Measurements from ENCODE around the gene CFAP52. TPM values are rescaled to one million over a fixed set of nuclear protein-coding genes. Genes with fewer than 3 reads are reported as not detected.

Gene CFAP52
- total RNA-seq, 1 experiment from 2014 or later: not detected

DNA sequence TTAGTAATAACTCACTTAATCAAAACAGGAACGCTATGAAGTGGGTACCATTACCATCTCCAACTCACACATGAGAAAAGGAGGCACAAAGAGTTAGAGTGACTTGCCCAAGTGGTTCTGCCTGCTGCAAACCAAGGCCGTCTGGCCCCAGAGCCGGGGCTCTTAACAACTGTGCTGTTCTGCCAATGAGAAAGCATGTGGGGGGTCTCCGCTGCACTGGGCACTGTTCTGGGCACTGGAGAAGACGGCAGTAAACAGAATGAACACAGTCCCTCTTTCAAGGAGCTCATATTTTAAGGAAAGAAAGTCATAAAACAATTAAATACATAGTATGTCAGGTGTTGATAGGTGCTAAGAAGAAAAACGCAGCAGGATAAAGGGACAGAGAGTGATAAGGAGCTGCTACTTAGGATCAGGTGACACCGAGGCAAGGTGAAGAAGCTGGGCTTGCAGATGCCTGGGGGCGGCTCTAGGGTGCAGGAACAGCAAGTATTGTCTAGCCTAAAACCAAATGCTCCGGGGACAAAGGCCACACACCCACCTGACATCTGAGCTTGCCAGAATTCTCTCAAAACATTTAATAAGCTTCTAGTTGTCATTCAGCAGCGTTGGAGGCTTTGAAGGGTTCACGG, 7.4 kb upstream of the CFAP52 start (continued):
- TF ChIP-seq, protein P1, sequence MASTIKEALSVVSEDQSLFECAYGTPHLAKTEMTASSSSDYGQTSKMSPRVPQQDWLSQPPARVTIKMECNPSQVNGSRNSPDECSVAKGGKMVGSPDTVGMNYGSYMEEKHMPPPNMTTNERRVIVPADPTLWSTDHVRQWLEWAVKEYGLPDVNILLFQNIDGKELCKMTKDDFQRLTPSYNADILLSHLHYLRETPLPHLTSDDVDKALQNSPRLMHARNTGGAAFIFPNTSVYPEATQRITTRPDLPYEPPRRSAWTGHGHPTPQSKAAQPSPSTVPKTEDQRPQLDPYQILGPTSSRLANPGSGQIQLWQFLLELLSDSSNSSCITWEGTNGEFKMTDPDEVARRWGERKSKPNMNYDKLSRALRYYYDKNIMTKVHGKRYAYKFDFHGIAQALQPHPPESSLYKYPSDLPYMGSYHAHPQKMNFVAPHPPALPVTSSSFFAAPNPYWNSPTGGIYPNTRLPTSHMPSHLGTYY (CRISPR knock-in tag; IDR thresholded peaks at IDR 0.05): no peak
- TF ChIP-seq ELF4 (CRISPR knock-in tag; IDR thresholded peaks at IDR 0.05; ENCODE audit: low read depth): no peak

- no peak for ATAC-seq
- ChIA-PET POLR2A (no interaction called here), CTCF (no interaction called here)
- Mint-ChIP-seq H3K27me3 (ENCODE audit: low read depth) (no peaks in the 10 kb centered on the region), H3K27ac (no peak overlapping the region), H3K4me3 (no peak overlapping the region), H3K9me3 (peaks cover 7% of the 10 kb centered on the region), H3K4me1 (no peaks in the 10 kb centered on the region), H3K36me3 (peaks cover 12% of the 10 kb centered on the region)
- no peak for DNase-seq (ENCODE audit: low spot score)
- TF ChIP-seq SP1 (CRISPR knock-in tag; conservative IDR thresholded peaks at IDR 0.05) (no peak), NFE2L1 (CRISPR knock-in tag; IDR thresholded peaks at IDR 0.05) (no peak)
- TF ChIP-seq, protein P2, sequence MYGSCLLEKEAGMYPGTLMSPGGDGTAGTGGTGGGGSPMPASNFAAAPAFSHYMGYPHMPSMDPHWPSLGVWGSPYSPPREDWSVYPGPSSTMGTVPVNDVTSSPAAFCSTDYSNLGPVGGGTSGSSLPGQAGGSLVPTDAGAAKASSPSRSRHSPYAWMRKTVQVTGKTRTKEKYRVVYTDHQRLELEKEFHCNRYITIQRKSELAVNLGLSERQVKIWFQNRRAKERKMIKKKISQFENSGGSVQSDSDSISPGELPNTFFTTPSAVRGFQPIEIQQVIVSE (CRISPR knock-in tag; IDR thresholded peaks at IDR 0.05; ENCODE audit: borderline replicate concordance): no peak
- TF ChIP-seq, protein P3, sequence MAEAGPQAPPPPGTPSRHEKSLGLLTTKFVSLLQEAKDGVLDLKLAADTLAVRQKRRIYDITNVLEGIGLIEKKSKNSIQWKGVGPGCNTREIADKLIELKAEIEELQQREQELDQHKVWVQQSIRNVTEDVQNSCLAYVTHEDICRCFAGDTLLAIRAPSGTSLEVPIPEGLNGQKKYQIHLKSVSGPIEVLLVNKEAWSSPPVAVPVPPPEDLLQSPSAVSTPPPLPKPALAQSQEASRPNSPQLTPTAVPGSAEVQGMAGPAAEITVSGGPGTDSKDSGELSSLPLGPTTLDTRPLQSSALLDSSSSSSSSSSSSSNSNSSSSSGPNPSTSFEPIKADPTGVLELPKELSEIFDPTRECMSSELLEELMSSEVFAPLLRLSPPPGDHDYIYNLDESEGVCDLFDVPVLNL (CRISPR knock-in tag; IDR thresholded peaks at IDR 0.05; ENCODE audit: borderline replicate concordance, low read depth): no peak
- TF ChIP-seq, protein P4, sequence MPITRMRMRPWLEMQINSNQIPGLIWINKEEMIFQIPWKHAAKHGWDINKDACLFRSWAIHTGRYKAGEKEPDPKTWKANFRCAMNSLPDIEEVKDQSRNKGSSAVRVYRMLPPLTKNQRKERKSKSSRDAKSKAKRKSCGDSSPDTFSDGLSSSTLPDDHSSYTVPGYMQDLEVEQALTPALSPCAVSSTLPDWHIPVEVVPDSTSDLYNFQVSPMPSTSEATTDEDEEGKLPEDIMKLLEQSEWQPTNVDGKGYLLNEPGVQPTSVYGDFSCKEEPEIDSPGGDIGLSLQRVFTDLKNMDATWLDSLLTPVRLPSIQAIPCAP (CRISPR knock-in tag; IDR thresholded peaks at IDR 0.05): no peak
Observed at GRCh38 chr17:9571201-9571600, 5.2 kb upstream of the CFAP52 start.

DNA sequence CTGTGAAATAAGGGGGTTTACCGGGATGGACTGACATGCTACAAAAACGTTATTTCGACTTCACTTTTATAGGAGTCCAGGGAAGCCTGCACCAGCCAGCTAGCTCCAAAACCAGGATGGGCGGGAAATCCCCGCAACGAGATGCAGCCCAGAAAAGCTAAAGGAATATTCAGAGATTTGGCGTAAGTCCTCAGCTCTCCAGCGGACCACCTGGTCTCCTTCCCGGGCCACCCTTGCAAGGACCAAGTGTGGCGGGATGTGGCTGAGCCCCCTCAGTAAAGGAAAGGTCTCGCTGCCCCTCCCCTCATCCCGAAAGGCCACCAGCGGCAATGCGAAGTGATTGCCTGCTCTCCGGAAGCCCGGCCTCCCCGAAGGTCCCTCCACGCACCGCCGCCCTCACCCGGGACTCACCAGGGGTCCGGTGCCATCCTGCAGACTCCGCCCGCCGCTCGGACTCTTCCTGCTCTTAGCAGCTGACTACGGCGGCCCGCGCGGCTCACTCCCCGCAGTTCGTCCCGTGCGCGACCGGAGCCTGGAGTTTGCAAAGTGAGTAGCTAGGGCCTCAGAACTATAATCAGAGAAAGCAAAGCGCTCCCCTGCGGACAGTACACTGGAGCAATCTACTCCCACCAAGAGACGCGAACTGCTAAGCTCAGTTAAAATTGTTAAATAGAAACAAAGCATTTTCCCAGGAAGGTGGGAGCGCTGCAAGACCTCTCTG, 901 bp upstream of the CFAP52 start, which contains the start of gene STX8:
Gene STX8, minus strand, starts transcription at position 440 of the 721 bp plus-strand sequence. Its CDS starts 12 bp downstream, at position 428.
- H3K27me3 Mint-ChIP-seq (ENCODE audit: low read depth): peaks cover 4% of the 10 kb centered on the region; the same call in 1 of the 2 replicates
- POLR2A ChIA-PET: no interaction called here
- peak; percentile 88 for DNase-seq (ENCODE audit: low spot score)
- no peak within 1 kb of the TSS; the same call in 1 of the 2 replicates for H3K27ac Mint-ChIP-seq
- peak; percentile 58 for ATAC-seq
- peak within 1 kb of the TSS; percentile 93 for H3K4me3 Mint-ChIP-seq
- peaks cover 9% of the 10 kb centered on the region for H3K4me1 Mint-ChIP-seq
- TF ChIP-seq SP1 (CRISPR knock-in tag; conservative IDR thresholded peaks at IDR 0.05) (peak; percentile 37; the same call in 1 of the 2 replicates), TCF7 (CRISPR knock-in tag; IDR thresholded peaks at IDR 0.05; ENCODE audit: low read depth) (no peak), USF1 (CRISPR knock-in tag; IDR thresholded peaks at IDR 0.05) (peak; percentile 72; the same call in 1 of the 2 replicates), GRHL2 (CRISPR knock-in tag; IDR thresholded peaks at IDR 0.05; ENCODE audit: insufficient replicate concordance, severe bottlenecking) (no peak), ZNF423 (CRISPR knock-in tag; IDR thresholded peaks at IDR 0.05) (peak; percentile 90), ARID4B (CRISPR knock-in tag; IDR thresholded peaks at IDR 0.05; ENCODE audit: borderline replicate concordance) (peak; percentile 52; the same call in 1 of the 2 replicates), MXD4 (CRISPR knock-in tag; IDR thresholded peaks at IDR 0.05; ENCODE audit: borderline replicate concordance) (no peak), USF2 (CRISPR knock-in tag; IDR thresholded peaks at IDR 0.05) (peak; percentile 81), ETV6 (CRISPR knock-in tag; IDR thresholded peaks at IDR 0.05) (peak; percentile 38; the same call in 1 of the 2 replicates)
- TF ChIP-seq, protein P5, sequence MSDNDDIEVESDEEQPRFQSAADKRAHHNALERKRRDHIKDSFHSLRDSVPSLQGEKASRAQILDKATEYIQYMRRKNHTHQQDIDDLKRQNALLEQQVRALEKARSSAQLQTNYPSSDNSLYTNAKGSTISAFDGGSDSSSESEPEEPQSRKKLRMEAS (CRISPR knock-in tag; IDR thresholded peaks at IDR 0.05): peak; percentile 73; the same call in 1 of the 2 replicates
- TF ChIP-seq, protein P6, sequence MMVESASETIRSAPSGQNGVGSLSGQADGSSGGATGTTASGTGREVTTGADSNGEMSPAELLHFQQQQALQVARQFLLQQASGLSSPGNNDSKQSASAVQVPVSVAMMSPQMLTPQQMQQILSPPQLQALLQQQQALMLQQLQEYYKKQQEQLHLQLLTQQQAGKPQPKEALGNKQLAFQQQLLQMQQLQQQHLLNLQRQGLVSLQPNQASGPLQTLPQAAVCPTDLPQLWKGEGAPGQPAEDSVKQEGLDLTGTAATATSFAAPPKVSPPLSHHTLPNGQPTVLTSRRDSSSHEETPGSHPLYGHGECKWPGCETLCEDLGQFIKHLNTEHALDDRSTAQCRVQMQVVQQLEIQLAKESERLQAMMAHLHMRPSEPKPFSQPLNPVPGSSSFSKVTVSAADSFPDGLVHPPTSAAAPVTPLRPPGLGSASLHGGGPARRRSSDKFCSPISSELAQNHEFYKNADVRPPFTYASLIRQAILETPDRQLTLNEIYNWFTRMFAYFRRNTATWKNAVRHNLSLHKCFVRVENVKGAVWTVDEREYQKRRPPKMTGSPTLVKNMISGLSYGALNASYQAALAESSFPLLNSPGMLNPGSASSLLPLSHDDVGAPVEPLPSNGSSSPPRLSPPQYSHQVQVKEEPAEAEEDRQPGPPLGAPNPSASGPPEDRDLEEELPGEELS (CRISPR knock-in tag; IDR thresholded peaks at IDR 0.05): peak; percentile 57; the same call in 1 of the 2 replicates
- no peaks in the 10 kb centered on the region for H3K36me3 Mint-ChIP-seq
- CTCF ChIA-PET: interaction anchor here (0.6 to 4.3 kb wide), 8 partner anchors 32 to 271 kb away, joined by 3 to 40 read pairs (median 12); partner anchors contain the start of gene USP43
- H3K9me3 Mint-ChIP-seq: peaks cover 7% of the 10 kb centered on the region

Measured in WTC11 (cell line).